ENCODE data around the gene ZC3HAV1. TPM values are rescaled to one million over a fixed set of nuclear protein-coding genes. Genes with fewer than 3 reads are reported as not detected.

Gene ZC3HAV1
- total and polyA plus RNA-seq, 9 of the 15 experiments (the other 6 are each of a cell fraction or from before 2014, with no cell fraction given), result 11.9 to 40.5 (median 23.9) TPM

DNA sequence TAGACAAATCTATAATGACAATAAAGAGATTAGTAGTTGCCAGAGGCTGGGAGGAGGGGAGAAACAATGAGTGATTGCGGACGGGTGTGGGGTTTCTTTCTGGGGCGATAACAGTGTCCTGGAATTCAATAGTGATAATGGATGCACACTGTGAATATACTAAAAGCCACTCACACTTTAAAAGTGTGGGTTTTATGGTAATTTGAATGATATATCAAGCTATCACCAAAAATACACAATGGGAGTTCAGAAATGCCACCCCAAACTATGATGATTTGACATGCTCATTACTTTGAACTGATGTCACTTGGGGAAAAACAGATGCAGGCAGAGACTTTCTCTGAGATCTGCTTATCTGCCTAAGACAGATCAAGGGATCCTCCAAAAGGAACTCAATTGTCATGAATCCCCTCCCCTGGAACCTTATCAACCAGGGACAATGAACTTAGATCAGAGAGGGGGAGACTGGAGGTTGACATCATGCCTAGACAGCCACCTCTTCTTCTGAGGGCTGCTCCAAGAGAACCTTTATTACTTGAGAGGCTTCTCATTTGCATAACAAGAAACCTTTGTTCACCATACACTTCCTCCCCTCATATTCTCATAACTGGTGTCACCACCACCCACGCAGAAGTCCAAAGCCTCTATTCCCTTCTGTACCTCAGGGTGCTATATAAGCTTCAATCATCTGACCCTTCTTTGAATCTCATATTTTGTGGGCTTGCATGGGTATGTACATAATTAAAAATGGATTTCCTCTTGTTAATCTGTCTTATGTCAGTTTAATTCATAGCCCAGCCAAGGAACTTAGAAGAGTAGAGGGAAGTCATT lies 14.8 kb upstream of the ZC3HAV1 start (continued):
- TF ChIP-seq ZNF740 (CRISPR knock-in tag; IDR thresholded peaks at IDR 0.05), result no peak
- no peak; a peak in 1 of 4 replicates for TF ChIP-seq ZNF740 (tag; IDR thresholded peaks at IDR 0.05)
- TF ChIP-seq SMARCB1 (IDR thresholded peaks at IDR 0.05; ENCODE audit: insufficient read length, low read depth), result peak; percentile 22
- TF ChIP-seq SIN3A (IDR thresholded peaks at IDR 0.05; ENCODE audit: borderline replicate concordance in 2 of 2, control insufficient read depth in 1 of 2, low read depth in 2 of 2, low read length in 2 of 2), result no peak
- TF ChIP-seq MCM2 (IDR thresholded peaks at IDR 0.05; ENCODE audit: low read depth), result no peak
- TF ChIP-seq ZNF696 (CRISPR knock-in tag; conservative IDR thresholded peaks at IDR 0.05), result peak; percentile 36; the same call in 1 of the 2 replicates
- no peak for TF ChIP-seq DDX20 (tag; IDR thresholded peaks at IDR 0.05; ENCODE audit: low read depth)
- no peak for TF ChIP-seq ZNF121 (CRISPR knock-in tag; conservative IDR thresholded peaks at IDR 0.05)
- TF ChIP-seq C11orf30 (IDR thresholded peaks at IDR 0.05; ENCODE audit: low read depth), result peak; percentile 52; the same call in 1 of the 2 replicates
- TF ChIP-seq, protein P1, sequence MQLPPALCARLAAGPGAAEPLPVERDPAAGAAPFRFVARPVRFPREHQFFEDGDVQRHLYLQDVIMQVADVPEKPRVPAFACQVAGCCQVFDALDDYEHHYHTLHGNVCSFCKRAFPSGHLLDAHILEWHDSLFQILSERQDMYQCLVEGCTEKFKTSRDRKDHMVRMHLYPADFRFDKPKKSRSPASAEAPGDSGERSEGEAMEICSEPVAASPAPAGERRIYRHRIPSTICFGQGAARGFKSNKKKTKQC (CRISPR knock-in tag; IDR thresholded peaks at IDR 0.05), result no peak
- TF ChIP-seq ZNF780A (CRISPR knock-in tag; IDR thresholded peaks at IDR 0.05), result no peak
- no peak for TF ChIP-seq FOXA1 (IDR thresholded peaks at IDR 0.05; ENCODE audit: borderline replicate concordance)
- TF ChIP-seq, protein P2, sequence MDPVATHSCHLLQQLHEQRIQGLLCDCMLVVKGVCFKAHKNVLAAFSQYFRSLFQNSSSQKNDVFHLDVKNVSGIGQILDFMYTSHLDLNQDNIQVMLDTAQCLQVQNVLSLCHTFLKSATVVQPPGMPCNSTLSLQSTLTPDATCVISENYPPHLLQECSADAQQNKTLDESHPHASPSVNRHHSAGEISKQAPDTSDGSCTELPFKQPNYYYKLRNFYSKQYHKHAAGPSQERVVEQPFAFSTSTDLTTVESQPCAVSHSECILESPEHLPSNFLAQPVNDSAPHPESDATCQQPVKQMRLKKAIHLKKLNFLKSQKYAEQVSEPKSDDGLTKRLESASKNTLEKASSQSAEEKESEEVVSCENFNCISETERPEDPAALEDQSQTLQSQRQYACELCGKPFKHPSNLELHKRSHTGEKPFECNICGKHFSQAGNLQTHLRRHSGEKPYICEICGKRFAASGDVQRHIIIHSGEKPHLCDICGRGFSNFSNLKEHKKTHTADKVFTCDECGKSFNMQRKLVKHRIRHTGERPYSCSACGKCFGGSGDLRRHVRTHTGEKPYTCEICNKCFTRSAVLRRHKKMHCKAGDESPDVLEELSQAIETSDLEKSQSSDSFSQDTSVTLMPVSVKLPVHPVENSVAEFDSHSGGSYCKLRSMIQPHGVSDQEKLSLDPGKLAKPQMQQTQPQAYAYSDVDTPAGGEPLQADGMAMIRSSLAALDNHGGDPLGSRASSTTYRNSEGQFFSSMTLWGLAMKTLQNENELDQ (CRISPR knock-in tag; IDR thresholded peaks at IDR 0.05; ENCODE audit: borderline replicate concordance), result no peak
- TF ChIP-seq ETS1 (conservative IDR thresholded peaks at IDR 0.05; ENCODE audit: control insufficient read depth, low read depth, low read length), result no peak
- peak; percentile 76 for TF ChIP-seq EP400 (IDR thresholded peaks at IDR 0.05)
- TF ChIP-seq BRD9 (IDR thresholded peaks at IDR 0.05; ENCODE audit: low read depth, partially characterized antibody), result no peak
- no peak for TF ChIP-seq THRAP3 (IDR thresholded peaks at IDR 0.05; ENCODE audit: borderline replicate concordance)
- peak; percentile 35 for TF ChIP-seq RBM25 (IDR thresholded peaks at IDR 0.05; ENCODE audit: low read depth, low read length, severe bottlenecking)
- TF ChIP-seq, protein P3, sequence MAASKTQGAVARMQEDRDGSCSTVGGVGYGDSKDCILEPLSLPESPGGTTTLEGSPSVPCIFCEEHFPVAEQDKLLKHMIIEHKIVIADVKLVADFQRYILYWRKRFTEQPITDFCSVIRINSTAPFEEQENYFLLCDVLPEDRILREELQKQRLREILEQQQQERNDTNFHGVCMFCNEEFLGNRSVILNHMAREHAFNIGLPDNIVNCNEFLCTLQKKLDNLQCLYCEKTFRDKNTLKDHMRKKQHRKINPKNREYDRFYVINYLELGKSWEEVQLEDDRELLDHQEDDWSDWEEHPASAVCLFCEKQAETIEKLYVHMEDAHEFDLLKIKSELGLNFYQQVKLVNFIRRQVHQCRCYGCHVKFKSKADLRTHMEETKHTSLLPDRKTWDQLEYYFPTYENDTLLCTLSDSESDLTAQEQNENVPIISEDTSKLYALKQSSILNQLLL (CRISPR knock-in tag; IDR thresholded peaks at IDR 0.05; ENCODE audit: borderline replicate concordance), result no peak
- TF ChIP-seq GATA2 (CRISPR knock-in tag; IDR thresholded peaks at IDR 0.05), result peak; percentile 92
- TF ChIP-seq CSDE1 (IDR thresholded peaks at IDR 0.05), result no peak

Measured in K562 (cell line).